Hepatocyte (in vitro differentiated cells): ENCODE data around the gene DPH2. TPM values are rescaled to one million over a fixed set of nuclear protein-coding genes. Genes with fewer than 3 reads are reported as not detected.

Source experiments
- DNase-seq: peaks from one replicate; pipeline ENCODE4 v3.0.0-alpha.2; 2016; ENCODE audit warnings: low spot score
- H2AFZ ChIP-seq: fragments of 200-600 bp; sonication (generic); 2 replicates; pipeline ENCODE4 v1.6.0; 2016; ENCODE audit warnings: antibody characterized with exemption, mild to moderate bottlenecking
- H3K27ac ChIP-seq: fragments of 200-600 bp; sonication (generic); 2 replicates; pipeline ENCODE4 v1.5.1; 2016; ENCODE audit warnings: mild to moderate bottlenecking
- H3K27me3 ChIP-seq: fragments of 200-600 bp; sonication (generic); 2 replicates; pipeline ENCODE4 v1.6.1; 2016
- H3K36me3 ChIP-seq: fragments of 200-600 bp; sonication (generic); replicated peaks from 2 replicates; pipeline ENCODE4 v1.5.1; 2016; ENCODE audit warnings: low read depth; ENCODE audit not compliant: insufficient read depth
- H3K4me1 ChIP-seq: fragments of 200-600 bp; sonication (generic); 2 replicates; pipeline ENCODE4 v1.5.1; 2016; ENCODE audit warnings: mild to moderate bottlenecking, moderate library complexity; ENCODE audit not compliant: insufficient read depth
- H3K4me2 ChIP-seq: fragments of 200-600 bp; sonication (generic); 2 replicates; pipeline ENCODE4 v1.6.0; 2016
- H3K4me3 ChIP-seq: fragments of 200-600 bp; sonication (generic); 2 replicates; pipeline ENCODE4 v1.5.1; 2016; ENCODE audit warnings: mild to moderate bottlenecking
- H3K79me2 ChIP-seq: fragments of 200-600 bp; sonication (generic); 2 replicates; pipeline ENCODE4 v1.6.0; 2017; ENCODE audit warnings: mild to moderate bottlenecking
- H3K9me2 ChIP-seq: fragments of 200-600 bp; sonication (generic); replicated peaks from 2 replicates; pipeline ENCODE4 v1.6.0; 2017; ENCODE audit warnings: mild to moderate bottlenecking; ENCODE audit not compliant: insufficient read depth
- H3K9me3 ChIP-seq: fragments of 200-600 bp; sonication (generic); 2 replicates; pipeline ENCODE4 v1.5.1; 2016; ENCODE audit warnings: low read depth, mild to moderate bottlenecking
- H4K20me1 ChIP-seq: fragments of 200-600 bp; sonication (generic); 2 replicates; pipeline ENCODE4 v1.6.0; 2016; ENCODE audit warnings: mild to moderate bottlenecking; ENCODE audit not compliant: insufficient read depth, poor library complexity, severe bottlenecking
- EZH2 ChIP-seq: fragments of 200-600 bp; sonication (generic); IDR thresholded peaks from 2 replicates; pipeline ENCODE4 v1.6.1; 2016; ENCODE audit warnings: antibody characterized with exemption, mild to moderate bottlenecking, borderline replicate concordance
- EZH2phosphoT487 ChIP-seq: fragments of 200-600 bp; sonication (generic); IDR thresholded peaks from one replicate; pipeline ENCODE4 v1.6.1; 2018; ENCODE audit warnings: antibody characterized with exemption, mild to moderate bottlenecking, low read depth, moderate library complexity; ENCODE audit not compliant: unreplicated experiment, severe bottlenecking
- WGBS: methylation state at CpG from one replicate; pipeline ENCODE4 v1.1.6; 2016; ENCODE audit warnings: low lambda C conversion rate; ENCODE audit errors: missing lambda C conversion rate; 5-methylcytosine and 5-hydroxymethylcytosine counted together
- polyA plus RNA-seq: library from polyadenylated mRNA; unstranded; fragments of >200 nt; fragmentation: Nextera tagmentation; extraction: Ambion mirVana; gene quantifications from 2 replicates; pipeline ENCODE4 v1.2.1, GENCODE V29; 2016
- total RNA-seq: library from RNA; depleted of rRNA; stranded (reverse); fragments of >200 nt; gene quantifications from 2 replicates; pipeline ENCODE4 v1.2.3, GENCODE V29; 2014
- TF ChIP-seq, protein P1 (sequence below): fragments of 200-600 bp; sonication (generic); IDR thresholded peaks from 2 replicates; pipeline ENCODE4 v1.5.1; 2016; ENCODE audit warnings: antibody characterized with exemption, mild to moderate bottlenecking; ENCODE audit not compliant: poor library complexity

DPH2 gene
- total and polyA plus RNA-seq, 2 experiments from 2014 or later = 18.6 to 21.5 TPM

DNA sequence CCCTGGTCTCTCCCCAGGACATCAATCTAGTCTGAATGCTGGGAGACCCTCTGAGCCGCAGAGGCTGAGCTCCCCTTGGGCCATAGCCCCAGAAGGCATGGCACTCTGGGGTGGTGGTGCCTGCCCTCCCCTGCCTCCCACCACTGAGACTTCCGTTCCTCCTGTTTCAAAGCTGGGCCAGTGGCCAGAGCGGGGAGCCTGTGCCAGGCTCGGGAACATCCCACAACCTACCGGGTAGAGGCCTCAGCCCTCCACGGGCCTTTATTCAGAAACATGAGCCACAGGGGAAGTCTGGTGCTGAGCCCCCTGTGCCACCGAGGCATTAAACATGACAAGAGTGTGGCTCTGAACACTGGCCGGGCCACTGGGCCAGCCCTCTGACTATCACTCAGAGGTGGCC lies 29.6 kb downstream of the DPH2 start:
- H3K9me3 ChIP-seq = no peaks in the 10 kb centered on the region
- no peak overlapping the region for H2AFZ ChIP-seq
- H3K4me1 ChIP-seq = peaks cover 10% of the 10 kb centered on the region
- H4K20me1 ChIP-seq = no peaks in the 10 kb centered on the region
- no peaks in the 10 kb centered on the region for H3K9me2 ChIP-seq
- TF ChIP-seq, protein P1, sequence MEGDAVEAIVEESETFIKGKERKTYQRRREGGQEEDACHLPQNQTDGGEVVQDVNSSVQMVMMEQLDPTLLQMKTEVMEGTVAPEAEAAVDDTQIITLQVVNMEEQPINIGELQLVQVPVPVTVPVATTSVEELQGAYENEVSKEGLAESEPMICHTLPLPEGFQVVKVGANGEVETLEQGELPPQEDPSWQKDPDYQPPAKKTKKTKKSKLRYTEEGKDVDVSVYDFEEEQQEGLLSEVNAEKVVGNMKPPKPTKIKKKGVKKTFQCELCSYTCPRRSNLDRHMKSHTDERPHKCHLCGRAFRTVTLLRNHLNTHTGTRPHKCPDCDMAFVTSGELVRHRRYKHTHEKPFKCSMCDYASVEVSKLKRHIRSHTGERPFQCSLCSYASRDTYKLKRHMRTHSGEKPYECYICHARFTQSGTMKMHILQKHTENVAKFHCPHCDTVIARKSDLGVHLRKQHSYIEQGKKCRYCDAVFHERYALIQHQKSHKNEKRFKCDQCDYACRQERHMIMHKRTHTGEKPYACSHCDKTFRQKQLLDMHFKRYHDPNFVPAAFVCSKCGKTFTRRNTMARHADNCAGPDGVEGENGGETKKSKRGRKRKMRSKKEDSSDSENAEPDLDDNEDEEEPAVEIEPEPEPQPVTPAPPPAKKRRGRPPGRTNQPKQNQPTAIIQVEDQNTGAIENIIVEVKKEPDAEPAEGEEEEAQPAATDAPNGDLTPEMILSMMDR = no peak
- TF ChIP-seq EZH2phosphoT487 (no peak), EZH2 (no peak)
- H3K79me2 ChIP-seq = no peaks in the 10 kb centered on the region
- H3K36me3 ChIP-seq = no peaks in the 10 kb centered on the region
- no peak overlapping the region for H3K4me2 ChIP-seq
- no peaks in the 10 kb centered on the region for H3K27me3 ChIP-seq
- WGBS = 98% methylated on average over 7 of the region's 8 CpGs
- no peak for DNase-seq
- no peak overlapping the region for H3K4me3 ChIP-seq
- H3K27ac ChIP-seq = no peak overlapping the region

DNA sequence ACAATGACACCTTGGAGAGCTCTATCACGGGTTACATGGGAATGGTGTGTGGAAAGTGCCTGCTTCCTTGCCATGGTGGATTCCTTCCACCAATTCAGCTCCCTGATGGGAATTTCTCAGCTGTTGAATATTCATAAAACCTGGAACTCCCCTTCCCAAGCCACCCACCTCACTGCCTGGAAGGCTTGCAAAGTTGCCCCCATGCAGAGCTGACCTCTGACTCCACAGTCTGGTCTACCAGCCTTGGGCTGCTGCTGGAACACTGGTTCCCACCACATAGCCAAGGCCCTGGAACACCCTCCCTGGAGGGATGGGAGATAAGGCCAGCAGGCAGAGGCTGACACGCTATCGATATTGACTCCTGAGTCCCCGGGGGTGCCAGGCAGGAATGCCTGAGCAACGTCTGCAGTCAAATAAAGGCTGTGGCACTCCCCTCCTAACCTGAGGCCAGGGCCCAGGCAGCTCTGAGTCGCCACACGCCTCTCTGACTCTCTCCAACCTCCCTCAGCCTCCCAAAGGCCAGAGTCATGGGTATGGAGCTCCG lies 30.4 kb downstream of the DPH2 start:
- DNase-seq = no peak
- H3K9me2 ChIP-seq = no peaks in the 10 kb centered on the region
- H3K4me2 ChIP-seq = no peak overlapping the region
- no peaks in the 10 kb centered on the region for H3K9me3 ChIP-seq
- 76% methylated on average over 8 of the region's 8 CpGs for WGBS
- TF ChIP-seq, protein P1 = no peak
- no peak for TF ChIP-seq EZH2phosphoT487
- TF ChIP-seq EZH2 = no peak
- H3K4me3 ChIP-seq = no peak overlapping the region
- peaks cover 10% of the 10 kb centered on the region for H3K4me1 ChIP-seq
- H3K27me3 ChIP-seq = no peaks in the 10 kb centered on the region
- H2AFZ ChIP-seq = no peak overlapping the region
- no peak overlapping the region for H3K27ac ChIP-seq
- H3K36me3 ChIP-seq = no peaks in the 10 kb centered on the region
- no peaks in the 10 kb centered on the region for H3K79me2 ChIP-seq
- no peaks in the 10 kb centered on the region for H4K20me1 ChIP-seq

DNA sequence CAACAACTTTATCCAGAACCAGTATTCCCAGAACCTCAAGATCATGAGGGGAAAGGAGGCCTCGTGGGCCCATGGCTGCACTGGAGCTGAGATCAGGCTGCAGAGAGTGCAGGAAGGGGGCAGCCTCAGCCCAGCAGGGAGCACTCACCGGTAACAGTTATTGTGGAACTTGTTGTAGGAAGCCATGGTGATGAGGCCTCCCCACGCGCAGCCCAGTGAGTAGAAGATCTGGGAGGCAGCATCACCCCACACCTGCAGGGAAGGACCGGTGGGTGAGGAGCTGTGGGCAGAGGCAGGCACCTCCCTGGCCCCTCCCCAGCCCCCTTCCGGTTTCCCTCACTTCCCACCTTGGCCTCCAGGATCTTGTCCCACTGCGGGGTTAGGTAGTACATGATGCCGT lies 32.4 kb downstream of the DPH2 start:
- 88% methylated on average over 7 of the region's 8 CpGs for WGBS
- H3K27me3 ChIP-seq = no peaks in the 10 kb centered on the region

More for the DNA sequence above, 32.4 kb downstream of the DPH2 start:
- Histone ChIP-seq H4K20me1 (no peaks in the 10 kb centered on the region), H3K4me3 (no peak overlapping the region), H3K9me3 (no peaks in the 10 kb centered on the region), H3K79me2 (no peaks in the 10 kb centered on the region), H3K36me3 (no peaks in the 10 kb centered on the region), H3K4me1 (peaks cover 7% of the 10 kb centered on the region), H3K27ac (no peak overlapping the region), H3K9me2 (no peaks in the 10 kb centered on the region), H3K4me2 (no peak overlapping the region), H2AFZ (no peak overlapping the region)
- DNase-seq = no peak
- TF ChIP-seq EZH2 (no peak), EZH2phosphoT487 (no peak)
- TF ChIP-seq, protein P1 = no peak
